ENCODE measurements around the gene RELN.

Gene RELN

GRCh38 chr7:103731169-103731568, 258.3 kb downstream of the RELN start:
- no peak for DNase-seq (ENCODE audit: low spot score)
- TF ChIP-seq CTCF (IDR thresholded peaks at IDR 0.05; ENCODE audit: extremely low read depth, missing control alignments) = no peak

DNA sequence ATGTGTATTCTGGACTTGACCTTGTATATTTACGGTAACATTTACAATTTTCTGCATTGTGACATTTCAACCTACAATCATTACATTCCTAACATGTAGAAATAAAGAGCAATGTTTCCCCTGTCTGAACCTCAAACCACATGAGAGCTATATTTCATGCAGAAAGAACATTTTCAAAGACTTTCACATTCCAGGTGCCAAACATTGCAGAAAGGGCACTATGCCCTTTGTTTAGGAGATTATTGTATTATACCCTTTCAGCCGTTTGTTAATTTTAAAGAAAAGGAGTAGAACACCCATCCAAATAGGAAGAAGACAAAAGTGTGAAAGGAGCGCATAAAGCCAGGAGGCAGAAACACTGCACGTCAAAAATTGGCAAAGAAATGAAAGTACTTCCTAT, 260.4 kb downstream of the RELN start:
- no peak for DNase-seq (ENCODE audit: low spot score)
- TF ChIP-seq CTCF (IDR thresholded peaks at IDR 0.05; ENCODE audit: extremely low read depth, missing control alignments) = no peak

- no peak for TF ChIP-seq CTCF (IDR thresholded peaks at IDR 0.05; ENCODE audit: extremely low read depth, missing control alignments)
- no peak for DNase-seq (ENCODE audit: low spot score)
Observed at GRCh38 chr7:103727982-103728610, 261.4 kb downstream of the RELN start.

GRCh38 chr7:103719070-103719469, 270.4 kb downstream of the RELN start:
- TF ChIP-seq CTCF (IDR thresholded peaks at IDR 0.05; ENCODE audit: extremely low read depth, missing control alignments) = no peak
- no peak for DNase-seq (ENCODE audit: low spot score)

GRCh38 chr7:103718482-103719061, 270.9 kb downstream of the RELN start:
- no peak for TF ChIP-seq CTCF (IDR thresholded peaks at IDR 0.05; ENCODE audit: extremely low read depth, missing control alignments)
- DNase-seq (ENCODE audit: low spot score) = no peak

- DNase-seq (ENCODE audit: low spot score) = no peak
- no peak for TF ChIP-seq CTCF (IDR thresholded peaks at IDR 0.05; ENCODE audit: extremely low read depth, missing control alignments)
Observed at GRCh38 chr7:103717574-103717973, 271.9 kb downstream of the RELN start.

DNA sequence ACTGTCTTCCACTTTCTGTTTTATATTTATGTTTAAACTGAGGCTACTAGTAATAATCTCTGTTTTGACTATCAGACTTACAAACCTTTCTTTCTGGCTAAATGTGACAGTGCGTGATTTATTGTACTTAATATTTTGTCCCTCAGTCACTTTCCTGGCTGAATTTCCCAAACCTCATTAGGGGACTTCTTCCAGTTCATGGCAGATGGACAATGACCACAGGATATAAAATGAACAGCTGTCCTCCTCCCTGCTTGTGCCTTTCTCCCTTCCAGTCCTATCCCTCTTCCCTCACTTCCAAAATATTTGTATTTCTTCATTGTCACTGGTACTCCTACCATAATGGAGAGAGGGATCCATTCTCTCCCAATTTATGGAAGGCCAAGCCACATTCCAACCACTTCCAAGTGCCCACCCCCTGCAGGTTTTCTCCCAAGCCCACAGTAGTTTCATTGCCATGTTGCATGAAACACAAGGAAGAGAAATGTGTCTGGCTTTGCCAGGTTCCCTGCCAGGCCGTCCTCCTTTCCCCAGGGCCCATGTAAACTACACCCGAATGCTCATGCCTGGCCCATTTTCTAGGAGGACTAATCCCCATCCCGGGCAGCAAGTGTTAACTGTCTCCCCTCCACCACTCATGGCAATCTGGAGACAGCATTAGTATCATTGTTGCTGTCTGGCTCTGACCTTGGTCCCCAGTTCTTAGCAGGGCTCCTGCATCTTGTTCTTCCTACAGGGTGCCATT, 273.9 kb downstream of the RELN start:
- TF ChIP-seq CTCF (IDR thresholded peaks at IDR 0.05; ENCODE audit: extremely low read depth, missing control alignments) = no peak
- DNase-seq (ENCODE audit: low spot score) = no peak

Measured in GM20000 (cell line).